ENCODE data around the gene ODAD2.

Gene ODAD2

DNA sequence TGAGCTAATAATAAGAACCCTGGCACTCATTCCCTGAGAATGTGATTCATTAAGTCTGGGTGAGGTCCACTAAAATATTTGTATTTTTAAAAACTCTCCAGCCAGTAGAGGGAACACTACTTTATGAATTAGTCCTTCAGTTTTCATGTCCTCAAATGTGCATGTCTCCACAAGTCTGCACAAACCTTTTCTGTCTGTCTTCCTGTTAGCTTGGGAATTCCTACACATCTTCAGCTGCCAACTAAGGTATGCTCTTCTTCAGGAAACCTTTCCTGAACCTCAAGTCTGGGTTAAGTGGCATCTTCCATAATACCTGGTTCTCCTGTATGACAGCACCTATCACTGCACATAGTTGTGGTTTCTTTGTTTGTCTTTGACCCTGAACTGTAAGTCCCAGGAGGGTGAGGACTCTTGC lies 133.7 kb downstream of the ODAD2 start:
- H3K27ac ChIP-seq = peak overlapping the region; percentile 15
- peak; percentile 66 for DNase-seq (ENCODE audit: low read depth, low spot score)

DNA sequence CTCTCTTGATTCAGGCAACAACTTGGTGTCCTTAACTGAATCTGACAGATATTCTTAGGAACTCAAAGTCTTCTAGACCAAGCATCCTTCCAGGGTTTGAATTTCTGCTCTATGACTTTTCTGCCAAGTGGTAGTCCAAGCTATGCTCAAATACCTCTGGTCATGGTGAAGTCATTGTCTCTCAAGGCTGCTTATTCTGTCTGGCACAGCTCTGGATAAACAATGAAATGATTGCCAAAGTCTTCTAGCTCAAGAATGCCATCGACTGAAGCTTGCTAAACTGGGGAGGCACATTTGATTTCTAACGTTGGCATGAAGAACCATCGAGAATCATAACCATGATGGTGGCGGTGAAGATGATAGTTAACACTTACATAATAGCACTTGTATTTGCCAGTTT lies 137.1 kb downstream of the ODAD2 start:
- no peak for DNase-seq (ENCODE audit: low read depth, low spot score)
- no peak overlapping the region for H3K27ac ChIP-seq

- no peak for DNase-seq (ENCODE audit: low read depth, low spot score)
- H3K27ac ChIP-seq = no peak overlapping the region
Measured at GRCh38 chr10:27857616-27858015, 141.3 kb downstream of the ODAD2 start.

DNA sequence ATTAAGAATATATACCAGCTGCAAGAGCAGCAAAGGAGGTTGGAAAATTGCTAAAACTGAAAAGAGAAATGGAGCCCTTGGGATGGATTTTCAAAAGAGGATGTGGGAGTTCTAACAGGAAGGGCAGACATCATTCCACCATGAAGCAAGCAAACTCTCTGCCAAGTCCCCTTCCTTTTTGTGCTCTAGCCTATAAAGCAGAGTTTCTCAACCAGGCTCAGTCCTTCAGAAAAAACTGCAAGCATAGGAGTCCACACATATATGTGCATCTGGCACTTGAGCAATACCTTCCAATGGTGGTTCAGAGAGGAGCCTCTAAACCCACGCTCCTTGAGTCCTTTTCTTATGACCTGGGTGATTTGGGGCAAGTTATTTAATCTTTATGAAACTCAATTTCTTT lies 154.7 kb downstream of the ODAD2 start:
- no peak overlapping the region for H3K27ac ChIP-seq
- no peak for DNase-seq (ENCODE audit: low read depth, low spot score)

DNA sequence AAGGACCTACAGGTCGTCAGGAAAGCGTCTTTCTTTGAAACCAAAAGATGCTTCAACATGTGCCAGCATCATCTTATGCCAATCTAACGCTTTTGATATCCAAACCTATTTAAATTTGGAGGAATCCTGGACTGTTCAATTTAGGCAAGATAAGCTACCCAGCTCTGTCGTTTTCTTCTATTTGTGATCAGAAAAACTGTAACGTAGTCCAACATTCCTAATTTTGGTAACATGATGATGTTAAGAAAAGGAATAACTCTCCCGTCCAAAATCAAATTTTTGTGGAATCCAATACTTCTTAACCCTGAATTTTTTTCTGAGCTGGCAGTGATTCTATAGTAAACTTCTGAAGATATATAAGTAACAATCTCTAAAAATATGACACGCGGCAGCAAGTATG lies 160.0 kb downstream of the ODAD2 start:
- no peak for DNase-seq (ENCODE audit: low read depth, low spot score)
- no peak overlapping the region for H3K27ac ChIP-seq

- no peak for DNase-seq (ENCODE audit: low read depth, low spot score)
- H3K27ac ChIP-seq = no peak overlapping the region
Measured at GRCh38 chr10:27838361-27838760, 160.5 kb downstream of the ODAD2 start.

DNA sequence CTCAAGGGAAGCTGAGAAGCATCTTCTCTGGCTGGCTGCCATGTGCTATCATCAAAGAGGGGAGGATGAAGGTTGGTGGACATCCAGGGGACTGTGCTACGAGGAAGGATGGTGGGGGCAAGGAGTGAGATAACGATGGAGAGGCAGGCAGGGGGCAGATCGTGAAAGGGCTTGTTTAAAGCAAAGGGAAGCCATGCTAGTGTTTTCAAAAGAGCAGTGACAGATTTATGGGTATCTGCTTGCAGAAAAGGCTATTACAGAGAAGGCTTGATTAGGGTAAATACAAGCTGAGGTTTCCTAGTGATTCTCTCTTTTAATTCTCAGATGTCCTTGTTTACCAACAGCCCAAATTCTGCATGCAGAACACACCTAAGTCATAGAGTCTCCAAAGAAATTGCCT lies 164.4 kb downstream of the ODAD2 start:
- no peak for DNase-seq (ENCODE audit: low read depth, low spot score)
- H3K27ac ChIP-seq = no peak overlapping the region

- DNase-seq (ENCODE audit: low read depth, low spot score) = no peak
- no peak overlapping the region for H3K27ac ChIP-seq
Measured at GRCh38 chr10:27833792-27834191, 165.1 kb downstream of the ODAD2 start.

- no peak for DNase-seq (ENCODE audit: low read depth, low spot score)
Measured at GRCh38 chr10:27832826-27833225, 166.1 kb downstream of the ODAD2 start.

GRCh38 chr10:27826369-27826768 lies 172.5 kb downstream of the ODAD2 start:
- DNase-seq (ENCODE audit: low read depth, low spot score) = no peak
- H3K27ac ChIP-seq = no peak overlapping the region

More at GRCh38 chr10:27832826-27833225, 166.1 kb downstream of the ODAD2 start:
- no peak overlapping the region for H3K27ac ChIP-seq

DNA sequence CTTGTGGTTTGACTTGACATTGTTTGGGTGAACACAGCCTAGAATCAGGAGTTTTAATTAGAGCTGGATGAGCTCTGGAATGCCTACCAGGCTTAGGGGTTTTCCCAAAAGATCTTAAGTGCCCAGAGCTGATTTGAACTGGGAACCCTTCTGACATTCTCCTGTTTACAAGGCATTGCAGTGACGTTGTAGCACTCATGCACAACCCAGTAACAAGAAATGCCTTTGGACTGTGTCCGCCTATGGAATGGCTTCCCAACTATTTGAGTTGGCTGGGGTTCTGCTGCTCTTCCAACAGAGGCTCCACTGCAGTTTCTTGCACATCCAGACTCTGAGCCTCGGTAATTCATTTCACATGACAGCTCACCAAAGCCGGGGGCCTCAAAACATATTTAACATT lies 176.6 kb downstream of the ODAD2 start:
- DNase-seq (ENCODE audit: low read depth, low spot score) = no peak
- H3K27ac ChIP-seq = no peak overlapping the region

DNA sequence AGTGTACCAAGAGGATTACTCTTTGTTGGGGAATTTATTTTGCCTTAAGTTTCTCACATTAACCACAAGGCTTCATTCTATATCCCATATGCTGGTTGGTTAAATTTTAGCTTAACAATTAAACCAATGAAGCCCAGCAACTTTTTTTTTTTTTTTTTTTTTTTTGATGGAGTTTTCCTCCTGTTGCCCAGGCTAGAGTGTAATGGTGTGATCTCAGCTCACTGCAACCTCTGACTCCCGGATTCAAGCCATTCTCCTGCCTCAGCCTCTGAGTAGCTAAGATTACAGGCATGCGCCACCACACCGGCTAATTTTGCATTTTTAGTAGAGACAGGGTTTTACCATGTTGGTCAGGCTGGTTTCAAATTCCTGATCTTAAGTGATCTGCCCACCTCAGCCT lies 178.2 kb downstream of the ODAD2 start:
- no peak for DNase-seq (ENCODE audit: low read depth, low spot score)
- no peak overlapping the region for H3K27ac ChIP-seq

- H3K27ac ChIP-seq = no peak overlapping the region
- DNase-seq (ENCODE audit: low read depth, low spot score) = no peak
Measured at GRCh38 chr10:27819781-27820531, 178.9 kb downstream of the ODAD2 start.

- H3K27ac ChIP-seq = no peak overlapping the region
- DNase-seq (ENCODE audit: low read depth, low spot score) = no peak
Measured at GRCh38 chr10:27816320-27816719, 182.6 kb downstream of the ODAD2 start.

DNA sequence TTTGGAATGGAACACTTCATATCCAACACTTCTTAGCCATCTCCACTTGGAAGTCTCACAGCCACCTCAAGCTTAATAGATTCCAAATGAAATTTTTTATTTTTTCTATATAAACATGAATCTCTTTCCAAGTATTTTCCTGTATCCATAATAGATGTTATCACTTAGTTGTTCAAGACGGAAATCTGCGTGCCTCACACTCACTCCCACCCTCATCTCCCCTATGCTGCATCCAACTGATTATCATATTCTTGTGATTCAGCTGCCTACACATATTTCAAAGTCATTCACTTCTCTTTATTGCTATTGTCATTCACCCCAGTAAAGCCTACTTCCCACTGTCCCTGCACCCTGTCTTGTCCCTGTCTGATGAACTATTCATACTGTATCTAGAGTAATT lies 183.0 kb downstream of the ODAD2 start:
- no peak overlapping the region for H3K27ac ChIP-seq
- no peak for DNase-seq (ENCODE audit: low read depth, low spot score)

- no peak for DNase-seq (ENCODE audit: low read depth, low spot score)
- no peak overlapping the region for H3K27ac ChIP-seq
Measured at GRCh38 chr10:27815261-27815660, 183.6 kb downstream of the ODAD2 start.

DNA sequence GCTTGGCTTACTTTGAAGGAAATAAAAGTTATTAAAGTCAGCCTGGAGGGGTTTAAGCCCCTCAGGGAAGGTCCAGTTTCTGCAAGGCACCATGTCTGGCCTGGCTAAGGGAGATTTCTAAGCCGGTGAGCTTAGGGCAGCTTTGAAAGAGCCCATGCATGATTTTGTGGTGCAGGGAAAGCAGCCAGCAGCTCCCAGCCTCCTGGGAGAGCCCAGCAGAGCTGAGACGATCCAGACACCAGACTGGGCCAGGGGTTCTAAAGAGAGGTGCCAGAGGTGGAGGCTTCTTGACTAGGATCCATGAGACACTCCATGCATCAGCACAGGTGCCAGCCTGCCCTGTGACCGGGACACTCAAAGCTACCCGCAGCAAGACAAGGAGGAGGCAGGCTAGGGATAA lies 193.7 kb downstream of the ODAD2 start:
- no peak overlapping the region for H3K27ac ChIP-seq
- no peak for DNase-seq (ENCODE audit: low read depth, low spot score)

GRCh38 chr10:27804136-27804535 lies 194.7 kb downstream of the ODAD2 start:
- DNase-seq (ENCODE audit: low read depth, low spot score) = no peak
- no peak overlapping the region for H3K27ac ChIP-seq

DNA sequence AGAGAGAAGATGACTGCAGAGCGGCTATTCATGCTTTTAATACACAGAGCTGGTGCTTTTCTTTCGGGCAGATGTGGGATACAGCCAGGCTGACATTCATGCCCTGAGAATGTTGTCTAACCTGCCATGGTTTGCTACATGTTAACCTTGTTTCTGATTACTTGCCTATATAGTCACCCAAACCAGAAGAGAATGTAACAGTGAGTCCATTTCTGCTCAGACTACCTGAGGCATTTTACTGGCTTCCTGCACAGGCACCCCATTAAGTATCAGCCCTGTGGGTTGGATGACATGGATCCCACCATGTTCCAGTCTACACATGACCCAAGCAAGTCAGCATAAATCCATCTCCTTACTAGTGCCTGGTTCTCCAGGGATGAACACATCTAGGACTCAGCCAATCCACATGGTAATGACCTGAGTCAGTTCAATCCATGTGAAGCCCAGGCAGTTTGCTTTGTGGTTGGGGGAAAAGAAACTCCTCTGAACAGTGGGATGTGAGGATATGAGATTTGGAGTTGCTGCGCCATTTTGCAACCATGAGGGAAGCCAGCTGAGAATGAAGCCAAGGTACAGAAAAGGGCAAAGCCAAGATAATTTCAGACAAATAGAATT lies 197.6 kb downstream of the ODAD2 start:
- H3K27ac ChIP-seq = peak overlapping the region; percentile 64
- peak; percentile 22 for DNase-seq (ENCODE audit: low read depth, low spot score)

- DNase-seq (ENCODE audit: low read depth, low spot score) = no peak
Measured at GRCh38 chr10:27799046-27799445, 199.8 kb downstream of the ODAD2 start.

DNA sequence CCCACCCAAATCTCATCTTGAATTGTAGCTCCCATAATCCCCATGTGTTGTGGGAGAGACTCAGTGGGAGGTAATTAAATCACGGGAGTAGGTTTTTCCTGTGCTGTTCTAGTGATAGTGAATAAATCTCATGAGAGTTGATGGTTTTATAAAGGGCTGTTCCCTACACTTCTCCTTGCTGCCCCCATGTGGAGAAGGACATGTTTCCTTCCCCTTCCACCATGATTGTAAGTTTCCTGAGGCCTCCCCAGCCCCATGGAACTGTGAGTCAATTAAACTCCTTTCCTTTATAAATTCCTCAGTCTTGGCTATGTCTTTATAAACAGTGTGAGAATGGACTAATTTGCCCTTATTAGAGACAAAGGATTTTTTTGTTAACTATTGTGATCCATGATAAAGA lies 204.7 kb downstream of the ODAD2 start:
- no peak overlapping the region for H3K27ac ChIP-seq
- no peak for DNase-seq (ENCODE audit: low read depth, low spot score)

More at GRCh38 chr10:27799046-27799445, 199.8 kb downstream of the ODAD2 start:
- no peak overlapping the region for H3K27ac ChIP-seq

GRCh38 chr10:27792216-27792615 lies 206.7 kb downstream of the ODAD2 start:
- DNase-seq (ENCODE audit: low read depth, low spot score) = no peak
- H3K27ac ChIP-seq = no peak overlapping the region

All from epithelial cell of prostate (primary cell).